SK-N-SH treated with all-trans-retinoic acid at 6 μM for 48 hours (cell line): ENCODE measurements around the gene LSM7.
A peak's percentile ranks its signal among the peaks of the same experiment; 100 is the strongest.

ENCODE experiments used
- ATAC-seq: fragments of 200-7000 bp; cut with Tn5 transposase; 3 replicates; pipeline ENCODE4 v1.9.1; 2020; ENCODE audit warnings: mild to moderate bottlenecking, moderate library complexity
- ARNTL ChIP-seq: fragments of 450-650 bp; formaldehyde crosslinking; IDR thresholded peaks from 2 replicates; pipeline ENCODE4 v1.5.0; 2020; ENCODE audit warnings: low read depth, mild to moderate bottlenecking, moderate library complexity, borderline replicate concordance
- CSDC2 ChIP-seq: fragments of 250-450 bp; sonication (Bioruptor Pico); IDR thresholded peaks from 2 replicates; pipeline ENCODE4 v1.5.0; 2020; ENCODE audit warnings: mild to moderate bottlenecking, moderate library complexity
- ESRRG ChIP-seq: fragments of 250-450 bp; sonication (Bioruptor Pico); IDR thresholded peaks from 2 replicates; pipeline ENCODE4 v1.6.1; 2021; ENCODE audit warnings: mild to moderate bottlenecking
- GLIS3 ChIP-seq: fragments of 250-450 bp; sonication (Bioruptor Pico); IDR thresholded peaks from 2 replicates; pipeline ENCODE4 v1.5.0; 2020; ENCODE audit warnings: mild to moderate bottlenecking, moderate library complexity
- ISL1 ChIP-seq: fragments of 250-450 bp; sonication (Bioruptor Pico); IDR thresholded peaks from 2 replicates; pipeline ENCODE4 v2.1.2; 2022; ENCODE audit warnings: mild to moderate bottlenecking, moderate library complexity
- OSR1 ChIP-seq: fragments of 250-450 bp; sonication (Bioruptor Pico); IDR thresholded peaks from 2 replicates; pipeline ENCODE4 v1.8.0; 2022; ENCODE audit warnings: moderate library complexity, mild to moderate bottlenecking, inconsistent platforms
- PPARA ChIP-seq: fragments of 250-450 bp; sonication (Bioruptor Pico); IDR thresholded peaks from 2 replicates; pipeline ENCODE4 v1.5.0; 2020; ENCODE audit warnings: mild to moderate bottlenecking, borderline replicate concordance
- RARB ChIP-seq: fragments of 250-450 bp; sonication (Bioruptor Pico); IDR thresholded peaks from 2 replicates; pipeline ENCODE4 v1.8.0; 2021; ENCODE audit warnings: mild to moderate bottlenecking, moderate library complexity
- SNAI2 ChIP-seq: fragments of 250-450 bp; sonication (Bioruptor Pico); IDR thresholded peaks from 2 replicates; pipeline ENCODE4 v1.5.0; 2020; ENCODE audit warnings: mild to moderate bottlenecking, moderate library complexity
- TCF4 ChIP-seq: fragments of 250-450 bp; sonication (Bioruptor Pico); IDR thresholded peaks from 2 replicates; pipeline ENCODE4 v1.8.0; 2021; ENCODE audit warnings: mild to moderate bottlenecking, moderate library complexity, borderline replicate concordance
- TOX ChIP-seq: fragments of 250-450 bp; sonication (Bioruptor Pico); IDR thresholded peaks from 2 replicates; pipeline ENCODE4 v1.8.0; 2021; ENCODE audit warnings: mild to moderate bottlenecking, moderate library complexity, borderline replicate concordance
- ZC3H10 ChIP-seq: fragments of 250-450 bp; sonication (Bioruptor Pico); IDR thresholded peaks from 2 replicates; pipeline ENCODE4 v1.5.1; 2021; ENCODE audit warnings: mild to moderate bottlenecking, moderate library complexity
- ZFP3 ChIP-seq: fragments of 250-450 bp; sonication (Bioruptor Pico); IDR thresholded peaks from 2 replicates; pipeline ENCODE4 v1.5.0; 2020; ENCODE audit warnings: mild to moderate bottlenecking, moderate library complexity
- ZNF565 ChIP-seq: fragments of 450-650 bp; formaldehyde crosslinking; conservative IDR thresholded peaks from 2 replicates; pipeline ENCODE4 v1.5.0; 2020; ENCODE audit warnings: low read depth, mild to moderate bottlenecking, moderate library complexity
- ZNF70 ChIP-seq: fragments of 450-650 bp; formaldehyde crosslinking; IDR thresholded peaks from 2 replicates; pipeline ENCODE4 v1.5.0; 2020; ENCODE audit warnings: mild to moderate bottlenecking, moderate library complexity
- TF ChIP-seq, protein P1 (sequence below): fragments of 250-450 bp; sonication (Bioruptor Pico); IDR thresholded peaks from 2 replicates; pipeline ENCODE4 v1.5.1; 2020; ENCODE audit warnings: low read depth, mild to moderate bottlenecking, moderate library complexity
- TF ChIP-seq, protein P2 (sequence below): fragments of 250-450 bp; sonication (Bioruptor Pico); IDR thresholded peaks from 2 replicates; pipeline ENCODE4 v1.8.0; 2020; ENCODE audit warnings: mild to moderate bottlenecking, moderate library complexity, borderline replicate concordance
- TF ChIP-seq, protein P3 (sequence below): fragments of 250-450 bp; sonication (Bioruptor Pico); IDR thresholded peaks from 2 replicates; pipeline ENCODE4 v1.5.1; 2021; ENCODE audit warnings: mild to moderate bottlenecking, moderate library complexity
- TF ChIP-seq, protein P4 (sequence below): fragments of 250-450 bp; sonication (Bioruptor Pico); IDR thresholded peaks from 2 replicates; pipeline ENCODE4 v1.5.0; 2020; ENCODE audit warnings: mild to moderate bottlenecking, moderate library complexity
- TF ChIP-seq, protein P5 (sequence below): fragments of 250-450 bp; sonication (Bioruptor Pico); IDR thresholded peaks from 2 replicates; pipeline ENCODE4 v1.8.0; 2021; ENCODE audit warnings: low read depth, mild to moderate bottlenecking, moderate library complexity, borderline replicate concordance

The LSM7 gene

DNA sequence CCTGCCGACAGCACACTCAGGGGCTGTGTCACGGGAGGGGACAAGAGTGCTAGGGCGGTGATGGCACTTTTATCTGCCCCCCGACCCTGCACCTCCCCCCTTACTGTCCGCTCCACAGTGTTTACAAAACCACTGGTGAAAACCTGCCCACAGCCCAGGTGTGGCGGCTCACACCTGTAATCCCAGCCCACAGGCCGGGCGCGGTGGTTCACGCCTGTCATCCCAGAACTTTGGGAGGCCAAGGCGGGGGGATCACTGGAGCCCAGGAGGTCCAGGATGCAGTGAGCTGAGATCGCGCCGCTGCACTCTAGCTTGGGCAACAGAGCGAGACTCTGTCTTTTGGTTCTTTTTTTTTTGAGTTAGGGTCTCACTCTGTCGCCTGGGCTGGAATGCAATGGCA, 32.2 kb downstream of the LSM7 start:
- no peak for TF ChIP-seq ISL1 (CRISPR knock-in tag)
- no peak for TF ChIP-seq CSDC2
- TF ChIP-seq, protein P1, sequence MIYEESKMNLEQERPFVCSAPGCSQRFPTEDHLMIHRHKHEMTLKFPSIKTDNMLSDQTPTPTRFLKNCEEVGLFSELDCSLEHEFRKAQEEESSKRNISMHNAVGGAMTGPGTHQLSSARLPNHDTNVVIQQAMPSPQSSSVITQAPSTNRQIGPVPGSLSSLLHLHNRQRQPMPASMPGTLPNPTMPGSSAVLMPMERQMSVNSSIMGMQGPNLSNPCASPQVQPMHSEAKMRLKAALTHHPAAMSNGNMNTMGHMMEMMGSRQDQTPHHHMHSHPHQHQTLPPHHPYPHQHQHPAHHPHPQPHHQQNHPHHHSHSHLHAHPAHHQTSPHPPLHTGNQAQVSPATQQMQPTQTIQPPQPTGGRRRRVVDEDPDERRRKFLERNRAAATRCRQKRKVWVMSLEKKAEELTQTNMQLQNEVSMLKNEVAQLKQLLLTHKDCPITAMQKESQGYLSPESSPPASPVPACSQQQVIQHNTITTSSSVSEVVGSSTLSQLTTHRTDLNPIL (CRISPR knock-in tag) = no peak
- TF ChIP-seq, protein P2, sequence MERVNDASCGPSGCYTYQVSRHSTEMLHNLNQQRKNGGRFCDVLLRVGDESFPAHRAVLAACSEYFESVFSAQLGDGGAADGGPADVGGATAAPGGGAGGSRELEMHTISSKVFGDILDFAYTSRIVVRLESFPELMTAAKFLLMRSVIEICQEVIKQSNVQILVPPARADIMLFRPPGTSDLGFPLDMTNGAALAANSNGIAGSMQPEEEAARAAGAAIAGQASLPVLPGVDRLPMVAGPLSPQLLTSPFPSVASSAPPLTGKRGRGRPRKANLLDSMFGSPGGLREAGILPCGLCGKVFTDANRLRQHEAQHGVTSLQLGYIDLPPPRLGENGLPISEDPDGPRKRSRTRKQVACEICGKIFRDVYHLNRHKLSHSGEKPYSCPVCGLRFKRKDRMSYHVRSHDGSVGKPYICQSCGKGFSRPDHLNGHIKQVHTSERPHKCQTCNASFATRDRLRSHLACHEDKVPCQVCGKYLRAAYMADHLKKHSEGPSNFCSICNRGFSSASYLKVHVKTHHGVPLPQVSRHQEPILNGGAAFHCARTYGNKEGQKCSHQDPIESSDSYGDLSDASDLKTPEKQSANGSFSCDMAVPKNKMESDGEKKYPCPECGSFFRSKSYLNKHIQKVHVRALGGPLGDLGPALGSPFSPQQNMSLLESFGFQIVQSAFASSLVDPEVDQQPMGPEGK = no peak
- TF ChIP-seq RARB = no peak
- TF ChIP-seq ESRRG (CRISPR knock-in tag) = no peak
- no peak for TF ChIP-seq TOX (CRISPR knock-in tag)
- TF ChIP-seq ZNF70 (CRISPR knock-in tag) = no peak
- TF ChIP-seq OSR1 (CRISPR knock-in tag) = no peak
- TF ChIP-seq, protein P3, sequence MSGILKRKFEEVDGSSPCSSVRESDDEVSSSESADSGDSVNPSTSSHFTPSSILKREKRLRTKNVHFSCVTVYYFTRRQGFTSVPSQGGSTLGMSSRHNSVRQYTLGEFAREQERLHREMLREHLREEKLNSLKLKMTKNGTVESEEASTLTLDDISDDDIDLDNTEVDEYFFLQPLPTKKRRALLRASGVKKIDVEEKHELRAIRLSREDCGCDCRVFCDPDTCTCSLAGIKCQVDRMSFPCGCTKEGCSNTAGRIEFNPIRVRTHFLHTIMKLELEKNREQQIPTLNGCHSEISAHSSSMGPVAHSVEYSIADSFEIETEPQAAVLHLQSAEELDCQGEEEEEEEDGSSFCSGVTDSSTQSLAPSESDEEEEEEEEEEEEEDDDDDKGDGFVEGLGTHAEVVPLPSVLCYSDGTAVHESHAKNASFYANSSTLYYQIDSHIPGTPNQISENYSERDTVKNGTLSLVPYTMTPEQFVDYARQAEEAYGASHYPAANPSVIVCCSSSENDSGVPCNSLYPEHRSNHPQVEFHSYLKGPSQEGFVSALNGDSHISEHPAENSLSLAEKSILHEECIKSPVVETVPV = no peak
- TF ChIP-seq ZC3H10 = no peak
- TF ChIP-seq ZNF565 (CRISPR knock-in tag) = no peak
- TF ChIP-seq, protein P4, sequence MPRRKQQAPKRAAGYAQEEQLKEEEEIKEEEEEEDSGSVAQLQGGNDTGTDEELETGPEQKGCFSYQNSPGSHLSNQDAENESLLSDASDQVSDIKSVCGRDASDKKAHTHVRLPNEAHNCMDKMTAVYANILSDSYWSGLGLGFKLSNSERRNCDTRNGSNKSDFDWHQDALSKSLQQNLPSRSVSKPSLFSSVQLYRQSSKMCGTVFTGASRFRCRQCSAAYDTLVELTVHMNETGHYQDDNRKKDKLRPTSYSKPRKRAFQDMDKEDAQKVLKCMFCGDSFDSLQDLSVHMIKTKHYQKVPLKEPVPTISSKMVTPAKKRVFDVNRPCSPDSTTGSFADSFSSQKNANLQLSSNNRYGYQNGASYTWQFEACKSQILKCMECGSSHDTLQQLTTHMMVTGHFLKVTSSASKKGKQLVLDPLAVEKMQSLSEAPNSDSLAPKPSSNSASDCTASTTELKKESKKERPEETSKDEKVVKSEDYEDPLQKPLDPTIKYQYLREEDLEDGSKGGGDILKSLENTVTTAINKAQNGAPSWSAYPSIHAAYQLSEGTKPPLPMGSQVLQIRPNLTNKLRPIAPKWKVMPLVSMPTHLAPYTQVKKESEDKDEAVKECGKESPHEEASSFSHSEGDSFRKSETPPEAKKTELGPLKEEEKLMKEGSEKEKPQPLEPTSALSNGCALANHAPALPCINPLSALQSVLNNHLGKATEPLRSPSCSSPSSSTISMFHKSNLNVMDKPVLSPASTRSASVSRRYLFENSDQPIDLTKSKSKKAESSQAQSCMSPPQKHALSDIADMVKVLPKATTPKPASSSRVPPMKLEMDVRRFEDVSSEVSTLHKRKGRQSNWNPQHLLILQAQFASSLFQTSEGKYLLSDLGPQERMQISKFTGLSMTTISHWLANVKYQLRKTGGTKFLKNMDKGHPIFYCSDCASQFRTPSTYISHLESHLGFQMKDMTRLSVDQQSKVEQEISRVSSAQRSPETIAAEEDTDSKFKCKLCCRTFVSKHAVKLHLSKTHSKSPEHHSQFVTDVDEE (CRISPR knock-in tag) = no peak
- no peak for TF ChIP-seq GLIS3
- TF ChIP-seq PPARA (CRISPR knock-in tag) = no peak
- TF ChIP-seq ZFP3 (CRISPR knock-in tag) = no peak
- no peak for TF ChIP-seq TCF4 (CRISPR knock-in tag)
- TF ChIP-seq, protein P5, sequence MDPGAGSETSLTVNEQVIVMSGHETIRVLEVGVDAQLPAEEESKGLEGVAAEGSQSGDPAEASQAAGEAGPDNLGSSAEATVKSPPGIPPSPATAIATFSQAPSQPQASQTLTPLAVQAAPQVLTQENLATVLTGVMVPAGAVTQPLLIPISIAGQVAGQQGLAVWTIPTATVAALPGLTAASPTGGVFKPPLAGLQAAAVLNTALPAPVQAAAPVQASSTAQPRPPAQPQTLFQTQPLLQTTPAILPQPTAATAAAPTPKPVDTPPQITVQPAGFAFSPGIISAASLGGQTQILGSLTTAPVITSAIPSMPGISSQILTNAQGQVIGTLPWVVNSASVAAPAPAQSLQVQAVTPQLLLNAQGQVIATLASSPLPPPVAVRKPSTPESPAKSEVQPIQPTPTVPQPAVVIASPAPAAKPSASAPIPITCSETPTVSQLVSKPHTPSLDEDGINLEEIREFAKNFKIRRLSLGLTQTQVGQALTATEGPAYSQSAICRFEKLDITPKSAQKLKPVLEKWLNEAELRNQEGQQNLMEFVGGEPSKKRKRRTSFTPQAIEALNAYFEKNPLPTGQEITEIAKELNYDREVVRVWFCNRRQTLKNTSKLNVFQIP (CRISPR knock-in tag) = no peak
- TF ChIP-seq ARNTL (CRISPR knock-in tag) = no peak
- TF ChIP-seq SNAI2 (CRISPR knock-in tag) = no peak
- no peak for ATAC-seq

DNA sequence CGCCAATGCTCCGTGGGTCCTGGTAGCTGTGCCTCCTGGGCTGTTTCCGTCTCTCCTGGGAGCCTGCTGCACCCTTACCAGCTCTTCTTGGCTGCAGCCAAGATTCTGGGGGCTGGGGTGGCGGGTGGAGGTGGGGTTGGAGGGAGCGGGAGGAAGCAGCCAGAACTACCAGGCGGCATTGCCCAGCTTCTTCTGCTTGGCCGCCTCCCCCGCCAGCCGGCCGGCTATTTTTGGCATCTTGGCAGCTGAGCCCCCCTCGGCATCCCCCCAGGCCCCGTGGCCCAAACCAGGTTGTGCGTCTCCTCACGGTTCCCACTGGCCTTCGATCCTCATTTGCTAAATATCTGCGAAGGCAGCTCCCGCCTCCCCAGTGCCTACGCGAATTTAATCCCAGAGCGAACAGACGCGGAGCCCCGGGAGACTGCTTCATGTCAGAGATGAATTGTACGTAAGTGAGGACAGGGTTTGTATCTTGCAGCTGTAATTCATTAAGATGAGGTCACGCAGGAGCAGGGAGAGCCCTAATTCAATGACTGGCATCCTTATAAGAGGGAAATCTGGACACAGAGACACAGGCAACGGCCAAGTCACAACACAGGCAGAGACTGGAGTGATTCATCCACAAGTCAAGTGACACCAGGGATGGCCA, 33.6 kb downstream of the LSM7 start:
- ATAC-seq = peak; percentile 89
- TF ChIP-seq GLIS3 (no peak), ISL1 (CRISPR knock-in tag) (peak; percentile 68; the same call in 1 of the 2 replicates), TCF4 (CRISPR knock-in tag) (peak; percentile 93), ZC3H10 (no peak), ZFP3 (CRISPR knock-in tag) (peak; percentile 68; the same call in 1 of the 2 replicates)
- TF ChIP-seq, protein P4 (CRISPR knock-in tag) = peak; percentile 80; the same call in 1 of the 2 replicates
- TF ChIP-seq, protein P1 (CRISPR knock-in tag) = peak; percentile 87
